GM12801 (cell line): Measurements from ENCODE around the gene BOD1L1.

Source experiments
- CTCF ChIP-seq: IDR thresholded peaks from one replicate; pipeline ENCODE4 v1.5.1; 2011; ENCODE audit warnings: control low read depth; ENCODE audit not compliant: insufficient read length; ENCODE audit errors: extremely low read depth

Gene BOD1L1

GRCh38 chr4:13536607-13537006 is 90.9 kb downstream of the BOD1L1 start:
- TF ChIP-seq CTCF = no peak

GRCh38 chr4:13535708-13536361 is 91.7 kb downstream of the BOD1L1 start:
- no peak for TF ChIP-seq CTCF

- no peak for TF ChIP-seq CTCF
Measured at GRCh38 chr4:13535118-13535517, 92.4 kb downstream of the BOD1L1 start.

- no peak for TF ChIP-seq CTCF
Measured at GRCh38 chr4:13534344-13535063, 93.0 kb downstream of the BOD1L1 start.

- TF ChIP-seq CTCF = no peak
Measured at GRCh38 chr4:13533670-13534343, 93.7 kb downstream of the BOD1L1 start.

GRCh38 chr4:13531625-13531998 is 95.9 kb downstream of the BOD1L1 start:
- no peak for TF ChIP-seq CTCF

- no peak for TF ChIP-seq CTCF
Measured at GRCh38 chr4:13530823-13531624, 96.5 kb downstream of the BOD1L1 start.
